Bronchus fibroblast of lung (primary cell): ENCODE measurements around the gene RGS18. TPM values are rescaled to one million over a fixed set of nuclear protein-coding genes. Genes with fewer than 3 reads are reported as not detected.

Source experiments
- total RNA-seq: library from RNA; depleted of rRNA; stranded (reverse); fragments of >200 nt; gene quantifications from 2 replicates; pipeline ENCODE4 v1.2.3, GENCODE V29; 2015

RGS18 gene, protein sequence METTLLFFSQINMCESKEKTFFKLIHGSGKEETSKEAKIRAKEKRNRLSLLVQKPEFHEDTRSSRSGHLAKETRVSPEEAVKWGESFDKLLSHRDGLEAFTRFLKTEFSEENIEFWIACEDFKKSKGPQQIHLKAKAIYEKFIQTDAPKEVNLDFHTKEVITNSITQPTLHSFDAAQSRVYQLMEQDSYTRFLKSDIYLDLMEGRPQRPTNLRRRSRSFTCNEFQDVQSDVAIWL
- not detected in 2 replicates for total RNA-seq

DNA sequence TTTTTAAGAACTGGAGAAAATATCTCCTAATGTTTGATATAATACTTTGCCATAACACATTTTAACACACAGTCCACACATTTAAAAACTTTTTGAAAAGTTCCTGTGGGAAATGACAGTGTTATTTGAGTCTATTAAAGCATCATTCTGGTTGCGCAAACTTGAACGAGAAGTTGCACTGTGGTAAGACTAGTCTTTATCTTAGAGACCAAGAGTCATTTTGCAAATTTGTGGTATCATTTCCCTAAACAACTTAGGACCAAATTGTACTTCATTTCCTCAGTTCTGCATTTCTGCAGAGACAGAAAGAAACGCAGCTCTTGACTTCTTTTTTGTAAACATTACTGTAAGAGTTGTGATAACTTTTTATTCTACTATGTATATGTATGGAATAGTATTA is at the start of gene RGS18:
TSS of gene RGS18 (plus strand) at position 282 of the 400 bp plus-strand sequence. CDS start 176 bp downstream, outside the sequence.

Other genes with a start within 250 kb of the RGS18 start
- not detected in 2 replicates for gene RGS21, start 158.5 kb downstream of the RGS18 start, total RNA-seq